HepG2 (cell line): ENCODE results near the gene SYCP2. TPM values are rescaled to one million over a fixed set of nuclear protein-coding genes. Genes with fewer than 3 reads are reported as not detected.

ENCODE experiments used
- ATAC-seq: fragments of 200-7000 bp; cut with Tn5 transposase; 3 replicates; pipeline ENCODE4 v1.9.1; 2020; ENCODE audit warnings: mild to moderate bottlenecking, moderate library complexity
- BruUV-seq: library from RNA; stranded (reverse); fragments of 400-500 nt; replicated peaks from 2 replicates; lab custom pipeline; 2021; lab: Mats Ljungman, UMichigan
- CTCF ChIA-PET: fragments of 300-600 bp; formaldehyde crosslinking; extraction: SDS; loops from one replicate; lab custom pipeline; 2021; ENCODE audit warnings: low total read pairs, inconsistent platforms, low intra/inter-chr PET ratio; lab: Yijun Ruan, JAX
- POLR2A ChIA-PET: fragments of 350-600 bp; sonication (Branson Sonifier 250); formaldehyde crosslinking; loops from one replicate; lab custom pipeline; 2020; ENCODE audit warnings: antibody characterized with exemption, inconsistent platforms; lab: Yijun Ruan, JAX
- DNase-seq: peaks from one replicate; pipeline ENCODE4 v3.0.0-alpha.2; 2015; ENCODE audit warnings: low spot score
- FAIRE-seq: peaks from 3 replicates; lab custom pipeline; 2011; peaks lifted over from hg19 to GRCh38; lab: Jason Lieb, UNC
- H2AFZ ChIP-seq: one replicate; pipeline ENCODE4 v1.6.1; 2011; ENCODE audit warnings: low read length, inconsistent platforms
- H3K27ac ChIP-seq: fragments of 300-600 bp; 3 replicates; pipeline ENCODE4 v1.8.0; 2011; ENCODE audit warnings: mixed run types, mild to moderate bottlenecking, mixed read lengths, low read length, inconsistent platforms; ENCODE audit not compliant: insufficient read depth; ENCODE audit errors: extremely low read length
- H3K27me3 ChIP-seq, 2 experiments: fragments of 200-600 bp in 1 of 2; 2 replicates in 1 of 2; 3 replicates in 1 of 2; pipeline versions ENCODE4 v1.6.0 to v1.8.0; 2011; ENCODE audit warnings: low read length in 2 of 2, mild to moderate bottlenecking in 2 of 2, moderate library complexity in 2 of 2, inconsistent platforms in 1 of 2; ENCODE audit not compliant: insufficient read depth in 2 of 2, control insufficient read depth in 1 of 2
- H3K36me3 ChIP-seq, 2 experiments: fragments of 200-600 bp in 1 of 2; replicated peaks in 1 of 2; 2 replicates in 1 of 2; 3 replicates in 1 of 2; pipeline versions ENCODE4 v1.5.1 to v1.8.0; 2011; ENCODE audit warnings: low read length in 2 of 2, inconsistent platforms in 1 of 2; ENCODE audit not compliant: insufficient read depth in 2 of 2, control insufficient read depth in 1 of 2
- H3K4me1 ChIP-seq: 2 replicates; pipeline ENCODE4 v1.5.1; 2012; ENCODE audit warnings: low read length, inconsistent platforms; ENCODE audit not compliant: insufficient read depth
- H3K4me2 ChIP-seq: 2 replicates; pipeline ENCODE4 v1.6.0; 2011; ENCODE audit warnings: low read depth, low read length, inconsistent platforms
- H3K4me3 ChIP-seq, 3 experiments: fragments of 200-600 bp in 1 of 3; sonication (generic), shearing (Covaris generic) in 1 of 3; replicated peaks in 1 of 3; 2 replicates each; pipeline ENCODE4 v1.5.1; 2011 to 2016; ENCODE audit warnings: low read length in 3 of 3, inconsistent platforms in 2 of 3, low read depth in 2 of 3, mild to moderate bottlenecking in 2 of 3, control low read depth in 1 of 3, mixed read lengths in 1 of 3; ENCODE audit not compliant: insufficient read depth in 1 of 3
- H3K79me2 ChIP-seq: one replicate; pipeline ENCODE4 v1.6.1; 2011; ENCODE audit warnings: low read length, inconsistent platforms; ENCODE audit not compliant: insufficient read depth
- H3K9ac ChIP-seq: 2 replicates; pipeline ENCODE4 v1.6.0; 2011; ENCODE audit warnings: mild to moderate bottlenecking, low read depth, low read length, inconsistent platforms; ENCODE audit not compliant: insufficient read depth
- H3K9me3 ChIP-seq: 2 replicates; pipeline ENCODE4 v1.5.1; 2012; ENCODE audit warnings: mild to moderate bottlenecking, low read length
- H4K20me1 ChIP-seq: 2 replicates; pipeline ENCODE4 v1.6.0; 2011; ENCODE audit warnings: inconsistent platforms, mild to moderate bottlenecking, low read length, moderate library complexity; ENCODE audit not compliant: insufficient read depth
- ARID3A ChIP-seq: IDR thresholded peaks from 2 replicates; pipeline ENCODE4 v1.6.1; 2012; ENCODE audit warnings: low read depth, low read length, improper control_type of control experiment
- ATAD3A ChIP-seq: sonication (generic); formaldehyde crosslinking; IDR thresholded peaks from 2 replicates; pipeline ENCODE4 v1.4.0; 2020; ENCODE audit warnings: missing genetic modification reagents
- CTCF ChIP-seq: sonication (generic); formaldehyde crosslinking; IDR thresholded peaks from 2 replicates; pipeline ENCODE4 v1.5.0; 2020; ENCODE audit warnings: mild to moderate bottlenecking, missing genetic modification reagents, moderate library complexity
- HNRNPL ChIP-seq: fragments of 200-400 bp; formaldehyde crosslinking; IDR thresholded peaks from 2 replicates; pipeline ENCODE4 v1.6.1; 2017; ENCODE audit warnings: mild to moderate bottlenecking, low read depth, low read length
- SAP130 ChIP-seq: IDR thresholded peaks from 2 replicates; pipeline ENCODE4 v1.6.1; 2016; ENCODE audit warnings: low read depth
- SIN3A ChIP-seq: IDR thresholded peaks from 2 replicates; pipeline ENCODE4 v1.6.1; 2011; ENCODE audit warnings: low read depth, mild to moderate bottlenecking, control low read depth, low read length, borderline replicate concordance
- SMC3 ChIP-seq: IDR thresholded peaks from 2 replicates; pipeline ENCODE4 v1.6.1; 2011; ENCODE audit warnings: low read length, improper control_type of control experiment
- SNAPC2 ChIP-seq: sonication (generic); formaldehyde crosslinking; IDR thresholded peaks from 2 replicates; pipeline ENCODE4 v1.8.1; 2022; ENCODE audit warnings: mild to moderate bottlenecking, missing genetic modification reagents
- STAG1 ChIP-seq: sonication (generic); formaldehyde crosslinking; IDR thresholded peaks from 2 replicates; pipeline ENCODE4 v1.4.0; 2020; ENCODE audit warnings: missing genetic modification reagents
- WGBS: methylation state at CpG from one replicate; pipeline ENCODE4 v1.1.6; 2017; ENCODE audit warnings: low lambda C conversion rate; 5-methylcytosine and 5-hydroxymethylcytosine counted together
- in situ Hi-C: cut with HindIII; loops from 2 replicates; pipeline ENCODE4 v1.10.0; 2017; ENCODE audit warnings: low pct_unique_long_range_greater_than_20kb; ENCODE audit not compliant: extremely low pct_ligation_motif_present
- intact Hi-C: fragments of 100-400 bp; cut with micrococcal nuclease; formaldehyde crosslinking; loops from one replicate; pipeline ENCODE4 v1.10.0; 2022; ENCODE audit not compliant: unreplicated experiment
- polyA plus RNA-seq, 8 experiments: library from polyadenylated mRNA; depleted of rRNA in 3 of 8; stranded (reverse) in 7 of 8; unstranded in 1 of 8; fragments of >200 nt; fragmentation: Illumina TruSeq in 4 of 8; extraction: Trizol in 4 of 8; gene quantifications; 2 replicates each; pipeline versions ENCODE4 v1.2.1 to v1.2.3, GENCODE V29; 2011 to 2016; ENCODE audit warnings: low read depth in 4 of 8, missing spikeins in 1 of 8, mixed read lengths in 1 of 8; ENCODE audit not compliant: insufficient read depth in 1 of 8
- total RNA-seq, 5 experiments: library from RNA; depleted of rRNA; stranded (reverse); fragments of >200 nt; fragmentation: Illumina TruSeq; extraction: Trizol; gene quantifications; 2 replicates each; pipeline ENCODE4 v1.2.3, GENCODE V29; 2016; ENCODE audit warnings: low read depth in 1 of 5

The SYCP2 gene
- total and polyA plus RNA-seq, 2 of the 13 experiments (the other 11 are each of a cell fraction or from before 2014, with no cell fraction given), result 0.07 to 0.24 TPM

GRCh38 chr20:59850018-59850641, 83.3 kb downstream of the SYCP2 start:
- no peaks in the 10 kb centered on the region for H3K9me3 ChIP-seq
- no peaks in the 10 kb centered on the region for H3K27me3 ChIP-seq
- no peaks in the 10 kb centered on the region for H4K20me1 ChIP-seq
- intact Hi-C loops, result loop anchor here (1.0 to 10.0 kb wide), 3 partner anchors 67 to 255 kb away; no protein-coding TSS in a partner anchor
- BruUV-seq, result no TSS peak
- TF ChIP-seq SAP130 (no peak), SNAPC2 (CRISPR knock-in tag) (no peak), SMC3 (peak; percentile 52; the same call in 1 of the 2 replicates), CTCF (CRISPR knock-in tag) (peak; percentile 57), HNRNPL (no peak), ARID3A (0 out of 2 replicates have a peak, but pooled peaks have one; percentile 28), STAG1 (peak; percentile 46), SIN3A (no peak), ATAD3A (CRISPR knock-in tag) (no peak)
- H3K4me3 ChIP-seq, result no peak overlapping the region
- ChIA-PET POLR2A (no interaction called here), CTCF (interaction anchor here (2.7 kb wide), 1 partner anchor 67 kb away, joined by 15 read pairs; no protein-coding TSS in a partner anchor)
- H3K9ac ChIP-seq, result no peak overlapping the region
- WGBS, result 23% methylated on average over 7 of the region's 7 CpGs
- ATAC-seq, result peak; percentile 74
- H3K36me3 ChIP-seq, result no peaks in the 10 kb centered on the region
- H3K4me2 ChIP-seq, result no peak overlapping the region
- in situ Hi-C loops, result no loop called here
- H2AFZ ChIP-seq, result no peak overlapping the region
- H3K79me2 ChIP-seq, result no peaks in the 10 kb centered on the region
- no peak overlapping the region for H3K27ac ChIP-seq
- peak; percentile 23 for FAIRE-seq
- no peaks in the 10 kb centered on the region for H3K4me1 ChIP-seq
- DNase-seq, result peak; percentile 56
